ENCODE data around the gene SCFD2. TPM values are rescaled to one million over a fixed set of nuclear protein-coding genes. Genes with fewer than 3 reads are reported as not detected.

The SCFD2 gene
- total and polyA plus RNA-seq, 2 of the 8 experiments (the other 6 are each of a cell fraction or from before 2014, with no cell fraction given), result 6.2 to 10.2 TPM

GRCh38 chr4:53011259-53011905 lies 354.5 kb downstream of the SCFD2 start (continued):
- no peak for TF ChIP-seq CHD7 (IDR thresholded peaks at IDR 0.05; ENCODE audit: insufficient replicate concordance, low read length)
- TF ChIP-seq EZH2 (IDR thresholded peaks at IDR 0.05; ENCODE audit: low read depth, low read length, severe bottlenecking), result no peak

All from H1 (cell line).